PC-9 (cell line): Measurements from ENCODE around the gene EIF3B. TPM values are rescaled to one million over a fixed set of nuclear protein-coding genes. Genes with fewer than 3 reads are reported as not detected.
A peak's percentile ranks its signal among the peaks of the same experiment; 100 is the strongest.
"Not testable (repeated sequence)": the region's sequence is repeated elsewhere in the genome, so short reads cannot be mapped to it uniquely, and the experiment has no call there.

ENCODE experiments used
- BruUV-seq: library from RNA; stranded (reverse); fragments of 400-500 nt; replicated peaks from 2 replicates; lab custom pipeline; 2021; lab: Mats Ljungman, UMichigan
- CTCF ChIA-PET: fragments of 300-600 bp; sonication (Branson Sonifier 250); formaldehyde crosslinking; loops from one replicate; lab custom pipeline; 2022; ENCODE audit warnings: antibody characterized with exemption; lab: Charles Lee
- POLR2A ChIA-PET: fragments of 300-600 bp; sonication (Branson Sonifier 250); formaldehyde crosslinking; loops from one replicate; lab custom pipeline; 2022; ENCODE audit warnings: antibody characterized with exemption; ENCODE audit not compliant: unreplicated experiment; lab: Charles Lee
- DNase-seq, 2 experiments: peaks; one replicate each; pipeline versions ENCODE4 v3.0.0 to v3.0.0-alpha.2; 2015 to 2022; ENCODE audit warnings: mixed read lengths in 1 of 2
- H2AFZ ChIP-seq: fragments of 200-600 bp; sonication (generic); 2 replicates; pipeline ENCODE4 v1.8.1; 2017; ENCODE audit warnings: antibody characterized with exemption
- H3F3A ChIP-seq: fragments of 200-600 bp; sonication (generic); 2 replicates; pipeline ENCODE4 v1.8.1; 2017; ENCODE audit warnings: antibody characterized with exemption, mild to moderate bottlenecking, low read depth; ENCODE audit not compliant: insufficient read depth
- H3K27ac ChIP-seq: fragments of 200-600 bp; sonication (generic); 2 replicates; pipeline ENCODE4 v1.6.1; 2016; ENCODE audit warnings: mixed run types
- H3K27me3 ChIP-seq: fragments of 200-600 bp; sonication (generic); 2 replicates; pipeline ENCODE4 v1.6.1; 2016; ENCODE audit warnings: low read depth, mixed run types; ENCODE audit not compliant: insufficient read depth
- H3K36me3 ChIP-seq: fragments of 200-600 bp; sonication (generic); 2 replicates; pipeline ENCODE4 v1.6.1; 2016; ENCODE audit warnings: low read depth, mixed run types
- H3K4me1 ChIP-seq: fragments of 200-600 bp; sonication (generic); replicated peaks from 2 replicates; pipeline ENCODE4 v1.6.1; 2016; ENCODE audit warnings: mixed run types; ENCODE audit not compliant: insufficient read depth
- H3K4me2 ChIP-seq: fragments of 200-600 bp; sonication (generic); 2 replicates; pipeline ENCODE4 v1.6.1; 2017; ENCODE audit warnings: mixed run types
- H3K4me3 ChIP-seq: fragments of 200-600 bp; sonication (generic); 2 replicates; pipeline ENCODE4 v1.6.1; 2016; ENCODE audit warnings: mixed run types
- H3K79me2 ChIP-seq: fragments of 200-600 bp; sonication (generic); 2 replicates; pipeline ENCODE4 v1.6.1; 2017; ENCODE audit warnings: low read depth, mixed run types
- H3K9me2 ChIP-seq: fragments of 200-600 bp; sonication (generic); 2 replicates; pipeline ENCODE4 v1.8.1; 2017; ENCODE audit warnings: mild to moderate bottlenecking; ENCODE audit not compliant: insufficient read depth
- H3K9me3 ChIP-seq: fragments of 200-600 bp; sonication (generic); 2 replicates; pipeline ENCODE4 v1.8.1; 2016; ENCODE audit warnings: low read depth; ENCODE audit not compliant: insufficient read depth
- H4K20me1 ChIP-seq: fragments of 200-600 bp; sonication (generic); 2 replicates; pipeline ENCODE4 v1.8.1; 2017; ENCODE audit not compliant: insufficient read depth
- EZH2 ChIP-seq: fragments of 200-600 bp; sonication (generic); IDR thresholded peaks from 2 replicates; pipeline ENCODE4 v1.8.0; 2017; ENCODE audit warnings: antibody characterized with exemption, low read depth
- intact Hi-C: fragments of 100-400 bp; cut with micrococcal nuclease; formaldehyde crosslinking; loops from one replicate; pipeline ENCODE4 v1.10.0; 2022; ENCODE audit not compliant: unreplicated experiment
- total RNA-seq: library from RNA; stranded (reverse); gene quantifications from 2 replicates; pipeline ENCODE4 v1.2.3, GENCODE V29; 2021
- TF ChIP-seq, protein P1 (sequence below): fragments of 200-600 bp; sonication (generic); conservative IDR thresholded peaks from 2 replicates; pipeline ENCODE4 v1.6.1; 2017; ENCODE audit warnings: mixed run types, antibody characterized with exemption, mild to moderate bottlenecking, moderate library complexity

Gene EIF3B
- total RNA-seq, 1 experiment from 2014 or later: 299 TPM

DNA sequence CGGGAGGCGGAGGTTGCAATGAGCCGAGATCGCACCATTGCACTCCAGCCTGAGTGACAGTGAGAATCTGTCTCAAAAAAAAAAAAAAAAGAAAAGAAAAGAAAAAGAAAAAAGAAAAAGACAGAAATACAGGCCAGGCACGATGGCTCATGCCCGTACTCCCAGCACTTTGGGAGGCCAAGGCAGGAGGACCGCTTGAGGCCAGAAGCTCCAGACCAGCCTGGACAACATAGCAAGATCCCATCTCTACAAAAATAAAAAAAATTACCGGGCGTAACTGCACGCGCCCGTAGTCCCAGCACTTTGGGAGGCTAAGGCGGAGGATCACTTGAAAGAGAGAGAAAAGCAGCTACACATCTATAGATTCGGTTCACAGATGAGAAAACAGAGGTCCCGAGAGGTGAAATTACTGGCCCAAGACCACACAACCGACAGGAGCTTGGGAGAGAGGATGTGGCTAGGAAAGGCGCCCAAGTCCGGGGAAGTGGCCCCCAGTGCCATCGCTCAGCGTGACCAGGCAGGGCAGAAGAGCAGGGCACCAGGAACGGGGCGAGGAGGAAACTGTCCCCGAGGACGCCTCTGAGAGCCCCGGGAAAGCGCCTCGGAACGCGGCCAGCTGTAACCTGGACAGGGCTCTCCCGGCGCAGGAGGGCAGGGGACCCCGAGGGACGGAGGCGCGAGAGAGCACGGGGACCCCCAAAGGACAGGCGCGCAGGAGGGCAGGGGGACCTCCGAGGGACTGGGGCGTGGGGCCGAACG lies 41.0 kb upstream of the EIF3B start:
- TF ChIP-seq, protein P1, sequence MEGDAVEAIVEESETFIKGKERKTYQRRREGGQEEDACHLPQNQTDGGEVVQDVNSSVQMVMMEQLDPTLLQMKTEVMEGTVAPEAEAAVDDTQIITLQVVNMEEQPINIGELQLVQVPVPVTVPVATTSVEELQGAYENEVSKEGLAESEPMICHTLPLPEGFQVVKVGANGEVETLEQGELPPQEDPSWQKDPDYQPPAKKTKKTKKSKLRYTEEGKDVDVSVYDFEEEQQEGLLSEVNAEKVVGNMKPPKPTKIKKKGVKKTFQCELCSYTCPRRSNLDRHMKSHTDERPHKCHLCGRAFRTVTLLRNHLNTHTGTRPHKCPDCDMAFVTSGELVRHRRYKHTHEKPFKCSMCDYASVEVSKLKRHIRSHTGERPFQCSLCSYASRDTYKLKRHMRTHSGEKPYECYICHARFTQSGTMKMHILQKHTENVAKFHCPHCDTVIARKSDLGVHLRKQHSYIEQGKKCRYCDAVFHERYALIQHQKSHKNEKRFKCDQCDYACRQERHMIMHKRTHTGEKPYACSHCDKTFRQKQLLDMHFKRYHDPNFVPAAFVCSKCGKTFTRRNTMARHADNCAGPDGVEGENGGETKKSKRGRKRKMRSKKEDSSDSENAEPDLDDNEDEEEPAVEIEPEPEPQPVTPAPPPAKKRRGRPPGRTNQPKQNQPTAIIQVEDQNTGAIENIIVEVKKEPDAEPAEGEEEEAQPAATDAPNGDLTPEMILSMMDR: no peak
- no peak for TF ChIP-seq EZH2
- intact Hi-C loops: loop anchor here (1.0 to 5.0 kb wide), 4 partner anchors 39 to 209 kb away; partner anchors contain the start of gene EIF3B
- Histone ChIP-seq H3K4me1 (0 out of 2 replicates have a peak, but pooled peaks cover 4% of the 10 kb centered on the region), H3K27ac (no peak overlapping the region), H3K4me2 (peak overlapping the region; percentile 72), H3F3A (peaks cover 22% of the 10 kb centered on the region; the same call in 1 of the 2 replicates), H3K79me2 (peaks cover 31% of the 10 kb centered on the region), H4K20me1 (no peaks in the 10 kb centered on the region), H3K36me3 (no peaks in the 10 kb centered on the region), H3K9me3 (no peaks in the 10 kb centered on the region), H3K9me2 (no peaks in the 10 kb centered on the region), H3K27me3 (no peaks in the 10 kb centered on the region), H2AFZ (peak overlapping the region; percentile 86), H3K4me3 (peak overlapping the region; percentile 72)
- BruUV-seq: TSS peak; percentile 36
- CTCF ChIA-PET: interaction anchor here (0.7 kb wide), 1 partner anchor 44 kb away, joined by 4 read pairs; no protein-coding TSS in a partner anchor
- DNase-seq: peak in 1 of 2 experiments; percentile 42
- POLR2A ChIA-PET: interaction anchor here (0.5 kb wide), 1 partner anchor 65 kb away, joined by 6 read pairs; no protein-coding TSS in a partner anchor

DNA sequence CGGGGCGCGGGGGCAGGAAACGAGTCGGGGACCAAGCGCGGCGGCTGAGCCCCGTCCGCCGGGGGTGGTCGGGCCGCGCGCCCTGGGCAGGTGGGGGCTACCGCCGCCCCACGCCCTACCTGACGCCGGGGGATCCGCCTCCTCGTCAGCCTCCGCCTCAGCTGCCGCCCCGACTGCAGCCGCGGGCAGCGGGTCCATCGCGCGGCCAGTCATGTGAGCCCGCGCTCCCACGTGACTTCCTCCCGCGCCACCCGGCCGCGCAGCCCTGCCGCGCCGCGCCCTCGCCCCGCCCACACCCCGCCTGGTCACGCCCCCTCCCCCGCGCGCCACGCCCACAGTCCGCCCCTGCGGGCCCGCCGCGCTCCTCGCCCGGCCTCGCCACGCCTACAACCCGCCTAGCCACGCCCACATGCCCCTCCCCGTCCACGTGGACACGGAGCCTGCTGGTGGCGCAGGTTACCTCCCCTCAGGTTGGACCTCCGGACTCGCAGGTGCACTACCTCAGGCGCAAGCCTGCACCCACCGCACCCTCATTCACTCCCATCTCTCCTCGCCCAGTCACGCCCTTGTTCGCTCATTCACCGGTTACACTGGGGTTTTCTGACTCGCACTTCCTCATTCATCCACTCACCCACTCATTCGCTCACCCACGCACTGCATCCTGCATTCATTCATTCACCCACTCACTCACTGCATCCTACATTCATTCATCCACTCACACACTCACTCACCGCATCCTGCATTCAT lies 40.2 kb upstream of the EIF3B start, which contains the start of gene SNX8:
Gene SNX8 (minus strand): TSS at position 233 of the 747 bp plus-strand sequence. CDS start 20 bp downstream, at position 213.
- intact Hi-C loops: loop anchor here (1.0 to 5.0 kb wide), 4 partner anchors 38 to 208 kb away; partner anchors contain the start of gene EIF3B
- H3K9me2 ChIP-seq: no peaks in the 10 kb centered on the region
- 0 out of 2 replicates have a peak, but pooled peaks cover 4% of the 10 kb centered on the region for H3K4me1 ChIP-seq
- H2AFZ ChIP-seq: peak within 1 kb of the TSS; percentile 86
- H3K79me2 ChIP-seq: peaks cover 31% of the 10 kb centered on the region
- ChIA-PET CTCF (interaction anchor here (0.7 kb wide), 1 partner anchor 45 kb away, joined by 4 read pairs; no protein-coding TSS in a partner anchor), POLR2A (no interaction called here)
- no peaks in the 10 kb centered on the region for H3K9me3 ChIP-seq
- no peaks in the 10 kb centered on the region for H3K27me3 ChIP-seq
- H3K36me3 ChIP-seq: no peaks in the 10 kb centered on the region
- peak within 1 kb of the TSS; percentile 72 for H3K4me2 ChIP-seq
- peak; percentile 87 to 100 for DNase-seq
- no TSS peak for BruUV-seq
- peaks cover 22% of the 10 kb centered on the region; the same call in 1 of the 2 replicates for H3F3A ChIP-seq
- H3K27ac ChIP-seq: no peak within 1 kb of the TSS
- H3K4me3 ChIP-seq: peak within 1 kb of the TSS; percentile 72
- no peak for TF ChIP-seq EZH2
- TF ChIP-seq, protein P1: no peak
- H4K20me1 ChIP-seq: no peaks in the 10 kb centered on the region

DNA sequence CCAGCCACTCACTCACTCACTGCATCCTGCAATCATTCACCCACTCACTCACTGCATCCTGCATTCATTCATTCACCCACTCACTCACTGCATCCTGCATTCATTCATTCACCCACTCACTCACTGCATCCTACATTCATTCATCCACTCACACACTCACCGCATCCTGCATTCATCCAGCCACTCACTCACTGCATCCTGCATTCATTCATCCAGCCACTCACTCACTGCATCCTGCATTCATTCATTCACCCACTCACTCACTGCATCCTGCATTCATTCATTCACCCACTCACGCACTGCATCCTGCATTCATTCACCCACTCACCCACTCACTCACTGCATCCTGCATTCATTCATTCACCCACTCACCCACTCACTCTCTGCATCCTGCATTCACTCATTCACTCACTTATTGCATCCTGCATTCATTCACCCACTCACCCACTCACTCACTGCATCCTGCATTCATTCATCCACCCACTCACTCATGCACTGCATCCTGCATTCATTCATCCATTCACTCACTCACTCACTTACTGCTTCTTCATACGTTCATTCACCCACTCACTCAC lies 39.6 kb upstream of the EIF3B start:
- Histone ChIP-seq H3K79me2 (peaks cover 26% of the 10 kb centered on the region), H3K4me2 (peak overlapping the region; percentile 49), H3F3A (peaks cover 22% of the 10 kb centered on the region; the same call in 1 of the 2 replicates), H3K4me3 (0 out of 2 replicates have a peak overlapping the region, but pooled peaks have one; percentile 11)
- intact Hi-C loops: loop anchor here (1.0 to 5.0 kb wide), 4 partner anchors 37 to 207 kb away; partner anchors contain the start of gene EIF3B
- POLR2A ChIA-PET, H3K4me1 ChIP-seq, H3K27ac ChIP-seq, DNase-seq, H2AFZ ChIP-seq, CTCF ChIA-PET, H3K36me3 ChIP-seq, H3K9me3 ChIP-seq, H4K20me1 ChIP-seq, BruUV-seq, H3K27me3 ChIP-seq, H3K9me2 ChIP-seq: not testable (repeated sequence)
